Erythroblast (primary cell): ENCODE measurements around the gene KRTAP16-1.

ENCODE experiments used
- GATA1 ChIP-seq: IDR thresholded peaks from 2 replicates; pipeline ENCODE4 v1.6.1; 2011; ENCODE audit warnings: low read depth, mild to moderate bottlenecking, control low read depth, low read length, moderate library complexity
- POLR2A ChIP-seq: IDR thresholded peaks from 2 replicates; pipeline ENCODE4 v1.6.1; 2011; ENCODE audit warnings: mild to moderate bottlenecking, low read length

- TF ChIP-seq POLR2A (no peak), GATA1 (no peak)
Measured at GRCh38 chr17:41333098-41333497, 24.0 kb upstream of the KRTAP16-1 start.
